GM18499 (cell line): ENCODE measurements around the gene PDZD4.
"Not testable (repeated sequence)": the region's sequence is repeated elsewhere in the genome, so short reads cannot be mapped to it uniquely, and the experiment has no call there.

Source experiments
- ATAC-seq: cut with Tn5 transposase; IDR thresholded peaks from one replicate; pipeline ENCODE4 v1.9.1; 2021; ENCODE audit warnings: moderate number of reproducible peaks; ENCODE audit not compliant: insufficient read depth, unreplicated experiment

PDZD4 gene

DNA sequence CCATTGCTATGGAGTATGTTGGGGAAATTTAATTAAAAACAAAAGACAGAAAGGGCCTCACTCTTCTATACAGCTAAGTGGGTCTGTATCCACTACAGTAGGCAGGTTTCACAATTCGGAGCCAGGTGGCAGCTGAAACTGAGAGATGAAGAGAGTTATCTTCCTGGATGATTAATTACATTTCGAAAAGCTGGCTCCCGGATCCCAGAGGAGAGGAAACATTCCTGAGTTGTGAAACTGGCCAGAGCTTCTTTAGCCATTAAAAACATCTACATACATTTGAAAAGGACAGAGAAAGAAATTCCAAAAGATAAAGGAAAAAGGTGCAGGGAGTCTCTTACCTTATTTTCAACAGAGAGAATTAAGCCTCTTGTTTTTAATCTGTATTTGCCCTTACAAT is 15.5 kb upstream of the PDZD4 start:
- no peak for ATAC-seq

DNA sequence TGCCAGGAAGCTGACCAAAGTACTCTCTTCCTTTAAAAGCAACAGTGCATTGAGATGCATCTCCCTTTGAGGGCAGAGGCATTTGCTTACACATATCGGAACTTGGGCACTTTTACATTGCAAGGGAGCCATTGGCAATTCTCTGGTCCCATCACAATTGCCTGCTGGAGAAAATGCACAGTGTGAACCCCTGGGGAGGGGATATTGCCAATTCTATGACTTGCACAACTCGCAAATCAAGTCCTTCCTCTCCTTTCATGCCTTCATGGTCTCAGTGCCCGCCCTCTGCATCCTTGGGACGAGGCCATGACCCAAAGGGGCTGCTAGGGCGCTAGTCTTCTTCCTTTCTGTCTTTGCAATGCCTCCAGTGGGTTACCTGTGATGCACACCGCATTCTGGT is 14.9 kb upstream of the PDZD4 start:
- ATAC-seq, result no peak

DNA sequence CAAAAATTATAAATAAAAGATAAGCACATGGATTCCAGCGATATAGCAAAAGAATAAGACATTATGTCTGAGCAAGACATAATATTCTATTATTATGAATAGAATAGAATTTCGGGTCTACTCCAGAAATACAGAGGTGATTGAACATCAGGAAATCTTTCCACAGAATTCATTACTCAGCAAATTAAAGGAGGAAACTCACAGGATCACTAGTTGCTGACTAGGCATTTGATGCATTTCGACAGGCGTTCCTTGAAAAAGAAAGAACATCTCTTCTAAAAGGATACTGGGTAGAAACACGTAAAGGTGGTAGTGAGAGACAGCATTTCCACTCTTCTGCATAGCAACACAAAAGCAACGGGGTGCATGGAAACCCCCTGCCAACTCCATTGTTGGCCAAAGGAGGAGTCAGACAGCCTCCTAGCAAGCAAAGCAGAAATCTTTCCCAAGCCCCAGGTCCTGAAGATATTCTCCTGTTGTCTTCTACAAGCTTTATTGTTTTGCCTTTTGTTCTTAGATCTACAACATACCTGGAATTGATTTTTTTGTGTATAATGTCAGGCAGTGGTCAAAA is 14.3 kb upstream of the PDZD4 start:
- ATAC-seq, result no peak

DNA sequence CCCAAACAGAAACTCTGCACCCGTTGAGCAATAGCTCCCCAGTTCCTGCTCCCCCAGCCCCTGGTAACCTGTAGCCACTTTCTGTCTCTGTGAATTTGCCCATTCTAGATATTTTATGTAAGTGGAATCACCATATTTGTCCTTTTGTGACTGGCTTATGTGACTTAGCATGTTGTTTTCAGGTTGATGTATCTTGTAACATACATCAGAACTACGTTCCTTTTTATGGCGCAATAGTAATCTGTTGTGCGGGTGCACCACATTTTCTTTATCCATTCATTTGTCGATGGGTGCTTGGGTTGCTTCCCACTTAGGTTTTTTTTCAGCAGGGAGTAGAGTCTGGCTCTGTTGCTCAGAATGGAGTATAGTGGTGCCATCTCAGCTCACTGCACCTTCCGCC is 6.6 kb upstream of the PDZD4 start:
- ATAC-seq, result no peak

DNA sequence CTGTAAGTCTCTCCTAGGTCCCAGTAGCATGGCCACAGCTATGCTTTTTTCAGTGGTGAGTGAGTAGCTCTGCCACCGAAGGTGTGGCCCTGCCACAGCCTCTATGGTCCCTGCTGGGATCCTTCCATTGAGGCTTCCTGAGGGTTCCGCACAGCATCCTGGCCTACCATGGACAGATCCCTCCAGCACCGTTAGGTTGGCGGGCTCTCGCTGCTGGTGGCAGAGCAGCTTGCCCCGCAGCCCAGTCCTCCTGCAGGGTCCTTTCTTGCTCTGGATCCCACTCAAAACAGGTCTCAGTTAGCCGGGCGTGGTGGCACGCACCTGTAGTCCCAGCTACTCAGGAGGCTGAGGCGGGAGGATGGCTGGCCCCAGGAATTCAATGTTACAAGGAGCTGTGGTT is 2.4 kb upstream of the PDZD4 start:
- no peak for ATAC-seq

DNA sequence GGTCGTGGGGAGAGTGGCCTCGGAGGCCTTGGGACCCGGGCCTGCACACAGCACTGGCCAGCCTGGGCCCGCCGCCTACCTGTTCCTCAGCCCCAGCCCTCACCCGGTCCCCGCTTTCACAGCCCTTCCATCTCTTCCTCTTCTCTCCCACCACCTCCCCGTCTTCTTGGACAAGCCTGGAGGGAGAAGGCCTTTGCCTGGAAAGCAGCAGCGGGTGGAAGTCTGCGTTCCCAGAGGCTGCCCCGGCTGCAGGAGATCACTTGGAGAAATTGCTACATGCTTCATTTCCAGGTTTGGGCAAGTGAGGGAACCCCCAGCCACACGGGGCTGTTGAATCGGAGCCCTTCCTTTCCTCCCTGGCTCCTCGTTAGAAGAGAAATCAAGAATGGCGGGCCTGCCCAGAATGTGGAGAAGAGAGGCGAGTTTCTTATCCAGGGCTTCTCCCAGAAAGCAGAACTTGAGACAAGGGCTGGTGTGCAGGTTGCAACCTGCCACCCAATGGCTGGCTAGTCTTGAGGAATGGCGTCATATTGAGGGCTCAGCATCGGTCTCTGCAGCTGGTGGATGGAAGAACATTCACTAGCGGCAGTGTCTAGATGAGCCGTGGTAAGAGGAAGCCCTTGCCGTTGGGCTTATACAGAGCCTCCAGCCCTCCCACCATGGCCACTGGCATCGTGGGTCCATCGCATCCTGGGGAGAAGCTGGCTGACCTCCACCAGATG is 1.2 kb upstream of the PDZD4 start:
- no peak for ATAC-seq

DNA sequence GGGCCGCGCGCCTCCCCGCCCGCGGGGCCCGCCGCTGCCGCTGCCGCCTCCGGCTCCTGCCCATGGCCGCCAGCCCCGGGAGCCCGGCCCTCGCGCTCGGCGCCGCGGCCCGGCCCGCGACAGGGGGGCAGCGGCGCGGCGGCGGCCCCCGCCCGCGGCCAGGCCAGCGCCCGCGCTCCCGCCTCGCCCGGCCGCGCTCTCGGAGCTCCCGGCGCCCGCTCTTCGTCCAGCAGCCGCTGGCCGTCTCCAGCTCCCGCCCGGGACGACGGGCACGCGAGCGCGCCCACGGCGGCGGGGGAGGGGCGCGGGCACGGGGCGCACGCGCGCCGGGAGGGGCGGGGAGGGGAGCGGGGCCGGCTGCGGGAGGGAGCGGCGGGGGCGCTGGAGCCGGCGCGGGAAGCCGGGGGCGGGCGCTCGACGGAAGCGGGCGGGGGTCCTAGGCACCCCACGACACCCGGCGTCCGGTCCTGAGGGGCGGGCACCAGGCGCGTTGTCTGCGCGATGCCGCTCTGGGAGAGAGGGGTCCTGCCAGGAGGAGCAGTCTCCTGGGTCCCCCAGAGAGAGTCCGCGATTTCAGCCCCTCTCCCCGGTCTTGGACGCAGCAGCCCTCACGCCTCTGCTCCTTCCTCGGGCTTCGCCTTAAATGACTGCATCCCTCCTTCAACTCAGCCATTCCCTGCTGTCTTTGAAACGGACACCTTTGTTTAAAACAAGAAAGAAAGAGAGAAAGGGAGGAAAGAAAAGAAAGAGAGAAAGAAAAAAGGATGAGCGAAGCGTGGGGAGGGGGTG is 490 bp upstream of the PDZD4 start:
- ATAC-seq, result no peak

DNA sequence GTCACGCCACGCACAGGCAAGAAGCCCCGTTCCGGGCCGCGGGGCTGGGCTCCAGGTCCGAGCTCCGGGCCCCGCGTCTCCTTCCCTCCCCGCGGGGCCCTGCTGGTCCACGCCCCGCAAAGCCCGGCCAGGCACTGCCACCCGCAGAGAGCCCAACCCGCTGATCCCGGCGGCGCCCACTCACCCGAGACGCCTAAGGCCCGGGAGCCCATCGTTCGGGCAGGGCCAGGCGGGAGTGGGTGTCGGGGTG is 870 bp downstream of the PDZD4 start:
- ATAC-seq, result no peak

DNA sequence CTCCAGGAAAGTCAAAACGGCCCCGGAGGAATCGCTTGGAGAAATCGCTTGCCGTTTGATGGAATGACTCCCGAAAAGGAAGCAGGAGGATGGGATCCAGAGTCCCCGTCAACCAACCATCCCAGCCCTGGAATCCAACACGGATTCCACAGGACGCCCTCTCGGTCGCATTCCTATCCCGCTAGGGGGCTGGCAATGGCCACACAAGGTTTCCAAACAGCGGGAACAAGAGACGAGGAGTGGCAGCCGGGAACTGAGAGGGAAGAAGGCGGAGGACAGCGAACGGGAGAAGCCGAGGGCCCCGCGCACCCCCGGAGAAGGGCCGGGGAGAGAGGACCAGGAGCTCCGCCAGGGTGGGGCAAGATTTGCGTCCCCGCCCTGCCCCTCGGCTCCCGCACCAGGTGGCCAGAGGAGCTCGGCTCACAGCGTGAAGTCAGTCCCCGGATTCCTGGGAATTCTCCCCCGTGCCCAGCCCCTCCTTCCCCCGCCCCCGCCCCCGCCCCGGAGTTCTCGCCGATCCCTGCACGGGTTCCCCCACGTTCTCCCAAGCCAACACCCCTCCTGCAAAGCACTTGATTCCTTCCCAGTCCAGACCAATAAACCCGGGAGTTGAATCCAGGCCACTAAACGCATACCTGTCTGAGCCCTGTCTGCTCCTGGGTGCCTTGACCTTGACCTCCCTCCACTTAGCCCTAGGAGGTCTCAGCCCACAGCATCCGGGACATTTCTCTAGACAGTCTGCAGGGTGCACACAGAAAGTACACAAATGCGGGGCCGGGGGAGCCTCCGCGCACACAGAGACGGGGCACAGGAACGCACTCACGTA is 1.4 kb downstream of the PDZD4 start:
- no peak for ATAC-seq

DNA sequence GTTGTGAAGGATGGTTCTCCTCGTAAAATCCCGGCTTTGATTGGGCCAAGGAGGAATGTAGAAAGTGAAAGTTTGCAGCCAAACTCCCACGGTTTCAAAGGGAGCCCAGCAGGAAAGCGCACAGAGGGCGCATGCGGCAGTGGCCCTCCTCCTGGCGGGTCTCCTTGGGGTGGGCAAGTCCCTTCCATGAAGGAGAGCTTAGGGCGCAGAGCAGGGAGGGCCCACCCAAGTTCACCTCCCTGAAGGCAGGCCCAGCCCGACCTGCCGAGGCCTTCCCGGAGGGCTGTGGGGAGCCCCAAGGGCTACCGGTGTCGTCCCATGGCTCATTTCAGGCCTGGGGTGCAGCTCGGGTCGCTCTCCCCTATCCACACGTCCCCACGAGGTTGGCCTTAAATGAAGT is 2.0 kb downstream of the PDZD4 start:
- no peak for ATAC-seq

DNA sequence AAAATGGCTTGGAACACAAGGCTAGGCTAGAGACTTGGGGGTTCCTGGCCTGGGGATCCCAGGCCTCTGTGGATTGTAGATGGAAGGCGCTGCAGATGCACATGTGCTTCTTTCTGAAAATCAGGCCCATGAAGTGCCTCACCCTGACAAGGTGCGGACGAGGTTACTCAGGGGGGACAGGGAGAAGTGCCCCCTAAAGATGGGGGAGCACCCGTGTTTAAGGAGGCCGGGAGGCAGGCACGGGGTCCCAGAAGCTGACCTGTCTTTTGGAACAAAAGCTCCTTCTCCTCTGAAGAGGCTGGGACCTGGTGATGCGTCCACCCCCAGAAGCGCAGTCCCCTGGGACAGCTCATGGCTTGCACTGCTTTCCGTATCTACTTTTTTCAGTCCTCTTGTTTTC is 2.4 kb downstream of the PDZD4 start:
- no peak for ATAC-seq

DNA sequence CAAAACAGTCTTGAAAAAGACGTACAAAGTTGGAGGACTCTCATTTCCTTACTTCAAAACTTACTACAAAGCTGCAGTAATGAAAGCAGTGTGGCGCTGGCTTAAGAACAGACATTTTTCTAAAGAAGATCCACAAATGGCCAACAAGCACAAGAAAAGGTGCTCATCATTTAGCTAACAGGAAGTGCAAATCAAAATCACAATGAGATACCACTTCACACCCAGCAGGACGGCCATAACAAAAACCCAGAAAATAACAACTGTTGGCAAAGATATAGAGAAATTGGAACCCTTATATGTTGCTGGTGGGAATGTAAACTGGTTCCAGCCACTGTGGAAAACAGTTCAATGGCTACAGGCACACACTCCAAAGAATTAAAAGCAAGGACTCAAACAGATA is 3.3 kb downstream of the PDZD4 start:
- no peak for ATAC-seq

DNA sequence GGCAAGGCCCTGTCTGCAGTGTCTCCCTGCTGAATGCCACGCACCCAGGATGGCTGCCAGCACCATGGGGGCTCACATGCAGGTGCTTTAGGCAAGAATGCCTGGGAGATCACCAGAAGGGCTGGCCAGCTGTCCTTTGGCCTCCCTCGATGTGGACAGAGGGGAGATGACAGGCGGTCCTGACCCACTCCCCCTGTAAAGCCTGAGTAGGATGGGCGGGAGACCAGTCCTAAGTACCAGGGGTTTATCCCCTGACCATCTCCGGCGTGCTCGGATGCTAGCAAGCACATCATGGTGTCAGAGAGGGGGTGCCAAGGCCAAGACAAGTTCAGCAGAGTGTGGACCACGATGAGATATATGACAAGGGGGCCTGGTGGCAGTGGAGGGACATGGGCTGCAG is 5.3 kb downstream of the PDZD4 start:
- no peak for ATAC-seq

DNA sequence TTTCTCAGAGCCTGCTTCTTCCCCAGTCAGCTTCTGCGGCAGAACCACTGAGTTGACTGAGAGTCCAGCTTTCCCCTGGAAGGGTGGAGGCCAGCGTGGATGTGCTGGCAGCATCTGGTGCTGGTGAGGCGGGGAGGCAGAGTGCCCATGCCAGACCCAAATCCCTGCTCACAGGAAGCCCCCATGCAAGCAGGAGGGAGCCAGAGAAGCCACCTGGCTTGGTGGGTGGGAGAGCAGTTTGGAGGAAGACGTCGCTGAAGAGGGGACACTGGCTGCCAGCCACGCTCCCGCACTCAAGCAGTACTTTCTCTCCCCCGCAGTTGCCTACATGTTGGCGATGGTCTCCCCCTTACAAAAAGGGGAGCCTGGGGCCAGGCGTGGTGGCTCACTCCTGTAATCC is 6.0 kb downstream of the PDZD4 start:
- ATAC-seq, result no peak

DNA sequence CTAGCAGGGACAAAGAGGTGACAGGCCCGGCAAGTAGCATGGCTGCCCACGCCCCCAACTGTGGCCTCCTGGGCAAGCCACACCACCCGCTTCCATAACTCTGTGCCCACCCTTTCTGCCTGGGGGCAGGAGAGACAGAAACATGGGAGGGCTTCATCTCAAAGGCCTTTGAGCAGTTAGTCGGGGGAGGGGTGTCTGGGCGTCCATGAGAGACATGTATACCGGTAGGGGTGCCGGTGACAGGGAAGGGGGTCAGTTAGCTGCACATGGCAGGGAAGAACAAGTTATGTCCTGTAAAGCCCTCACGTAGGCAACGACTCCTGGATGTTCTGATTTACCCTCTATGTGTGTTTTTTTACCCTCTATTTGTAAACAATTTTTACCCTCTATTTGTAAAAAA is 9.3 kb downstream of the PDZD4 start:
- no peak for ATAC-seq

DNA sequence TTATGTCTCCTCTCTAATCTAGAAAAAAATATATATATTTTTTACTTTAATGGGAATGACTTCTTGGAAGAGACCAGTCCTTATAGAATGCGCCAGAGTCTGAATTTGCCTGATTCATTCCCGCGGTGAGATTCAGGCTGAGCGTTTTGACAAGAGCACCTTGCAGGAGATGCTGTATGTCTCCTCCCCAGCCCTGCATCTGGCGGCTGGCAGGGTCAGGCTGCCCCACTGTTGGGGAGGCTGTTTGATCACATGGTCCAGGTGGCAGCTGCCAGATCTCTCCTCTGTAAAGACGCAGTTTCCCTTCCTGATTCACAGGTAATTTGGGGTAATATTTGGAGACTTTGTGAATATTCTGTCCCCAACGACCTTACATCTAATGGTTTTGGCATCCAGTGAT is 9.7 kb downstream of the PDZD4 start:
- no peak for ATAC-seq

DNA sequence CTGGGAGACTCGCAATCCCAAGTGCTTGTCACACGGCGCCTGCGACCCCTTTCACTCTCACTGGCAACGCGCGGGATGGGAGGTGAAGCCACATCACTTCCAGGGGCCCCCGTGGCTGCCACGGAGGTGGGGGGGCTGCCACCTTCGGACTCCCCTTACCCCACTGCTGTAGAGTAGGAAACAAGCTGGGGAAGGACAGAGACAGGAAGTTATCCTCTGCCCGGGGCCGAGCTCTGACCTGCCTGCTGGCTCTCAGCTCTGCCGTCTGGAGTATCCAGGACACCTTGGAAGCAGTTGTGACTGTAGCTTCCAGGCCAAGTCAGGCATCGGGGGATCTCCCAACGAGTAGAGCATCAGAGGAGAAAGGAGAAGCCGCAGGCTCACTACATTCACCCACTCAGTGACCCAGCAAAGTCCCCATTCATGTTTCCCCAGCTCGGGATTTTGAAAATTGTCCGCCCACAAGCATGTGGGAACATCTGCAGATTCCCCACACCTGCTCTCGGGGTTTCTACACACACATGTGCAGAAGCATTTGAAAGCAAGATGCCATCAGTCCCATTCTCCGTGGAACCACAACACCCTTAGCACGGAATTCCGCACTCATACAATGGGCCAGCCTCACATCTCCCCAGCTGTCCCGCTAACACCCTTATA is 10.8 kb downstream of the PDZD4 start:
- no peak for ATAC-seq

DNA sequence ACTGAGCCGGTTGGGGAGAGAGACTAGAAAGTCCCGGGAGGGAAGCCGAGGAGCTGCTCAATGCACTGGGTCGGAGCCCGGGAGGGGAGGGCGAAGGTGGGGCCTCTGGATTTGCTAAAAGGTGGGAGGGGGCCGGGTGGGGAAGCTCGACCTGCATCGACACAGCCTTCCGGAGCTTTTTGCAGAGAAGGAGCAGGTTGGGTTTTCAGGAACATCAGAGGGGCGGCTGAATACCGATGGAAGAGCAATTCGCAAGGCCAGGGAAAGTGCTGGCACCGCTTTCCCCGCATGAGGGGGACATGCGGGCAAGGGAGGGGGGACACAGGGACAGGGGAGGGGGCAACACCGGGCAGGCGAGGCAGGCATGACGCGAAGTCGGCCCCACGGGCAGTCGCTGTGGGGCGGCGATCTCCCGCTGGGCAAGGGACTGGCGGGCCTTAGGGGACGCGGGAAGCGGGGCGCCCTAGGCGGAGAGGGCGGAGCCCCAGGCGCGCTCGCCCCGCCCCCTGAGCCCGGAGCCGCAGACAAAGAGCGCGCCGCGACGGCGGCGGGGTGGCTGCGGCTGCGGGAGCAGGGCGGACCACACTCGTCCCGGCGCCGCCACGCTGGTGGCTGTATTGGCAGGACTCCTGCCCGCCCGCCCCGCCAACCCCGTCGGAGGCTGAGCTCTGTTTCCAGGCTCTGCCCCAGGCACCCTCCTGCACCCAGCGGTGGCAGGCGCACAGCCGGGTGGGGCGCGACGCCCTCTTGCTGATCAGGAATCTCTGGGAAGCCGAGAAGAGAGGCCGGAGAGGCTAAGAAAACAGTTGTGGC is 11.6 kb downstream of the PDZD4 start:
- ATAC-seq, result no peak

DNA sequence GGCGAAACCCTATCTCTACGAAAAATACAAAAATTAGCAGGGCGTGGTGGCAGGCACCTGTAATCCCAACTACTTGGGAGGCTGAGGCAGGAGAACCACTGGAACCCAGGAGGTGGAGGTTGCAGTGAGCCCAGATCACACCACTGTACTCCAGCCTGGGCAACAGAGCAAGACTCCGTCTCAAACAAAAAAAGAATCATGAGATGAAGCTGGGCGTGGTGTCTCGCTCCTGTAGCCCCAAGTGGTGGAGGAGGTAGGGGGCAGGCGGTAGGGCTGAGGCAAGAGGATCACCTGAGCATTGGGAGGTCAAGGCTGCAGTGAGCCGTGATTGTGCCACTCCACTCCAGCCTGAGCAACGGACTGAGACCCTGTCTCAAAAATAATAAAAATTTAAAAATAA is 12.3 kb downstream of the PDZD4 start:
- ATAC-seq, result not testable (repeated sequence)
